BLaER1 treated with 17β-estradiol and CSF1 and Interleukin-3, amounts not matched to agents 10 nM and 100 nM (cell line): ENCODE data around the gene CRYGN.

Experiments used
- H3K27ac ChIP-seq, 11 experiments: shearing (Covaris generic); formaldehyde crosslinking; 2 replicates each; pipeline ENCODE4 v1.8.1; 2022
- H3K27me3 ChIP-seq, 11 experiments: shearing (Covaris generic); formaldehyde crosslinking; 2 replicates each; pipeline ENCODE4 v1.8.1; 2022
- H3K36me3 ChIP-seq, 11 experiments: shearing (Covaris generic); formaldehyde crosslinking; 2 replicates each; pipeline ENCODE4 v1.8.1; 2022
- H3K4me1 ChIP-seq, 10 experiments: shearing (Covaris generic); formaldehyde crosslinking; 2 replicates each; pipeline ENCODE4 v1.8.1; 2022
- H3K4me2 ChIP-seq, 11 experiments: shearing (Covaris generic); formaldehyde crosslinking; 2 replicates each; pipeline ENCODE4 v1.8.1; 2022
- H3K4me3 ChIP-seq, 10 experiments: shearing (Covaris generic); formaldehyde crosslinking; 2 replicates each; pipeline ENCODE4 v1.8.1; 2022
- H3K9ac ChIP-seq, 11 experiments: shearing (Covaris generic); formaldehyde crosslinking; 2 replicates each; pipeline ENCODE4 v1.8.1; 2022
- H3K9me3 ChIP-seq, 11 experiments: shearing (Covaris generic); formaldehyde crosslinking; replicated peaks in 1 of 11; 2 replicates each; pipeline ENCODE4 v1.8.1; 2022
- H4K20me1 ChIP-seq, 11 experiments: shearing (Covaris generic); formaldehyde crosslinking; 2 replicates each; pipeline ENCODE4 v1.8.1; 2022
- Cebpa-rat ChIP-seq, 11 experiments: shearing (Covaris generic); IDR thresholded peaks; 2 replicates each; pipeline ENCODE4 v1.8.1; 2022

The CRYGN gene

GRCh38 chr7:151386301-151387160, 53.4 kb downstream of the CRYGN start:
- no peak for TF ChIP-seq Cebpa-rat (IDR thresholded peaks at IDR 0.05)
- Histone ChIP-seq H3K36me3 (no peaks in the 10 kb centered on the region), H3K27ac (no peak overlapping the region), H3K4me1 (peaks cover 8 to 46% (median 36%) of the 10 kb centered on the region in 10 experiments; a peak in 19 of 20 replicates), H3K4me3 (no peak overlapping the region), H3K9me3 (no peaks in the 10 kb centered on the region), H3K9ac (no peak overlapping the region), H4K20me1 (peaks cover 0 to 54% (median 6%) of the 10 kb centered on the region in 11 experiments; a peak in 11 of 22 replicates), H3K4me2 (peak overlapping the region in 7 of 11 experiments; percentile 5 to 54 (median 37); a peak in 13 of 22 replicates), H3K27me3 (peaks cover 32 to 39% (median 38%) of the 10 kb centered on the region in 11 experiments)

- no peaks in the 10 kb centered on the region for H3K9me3 ChIP-seq
- no peaks in the 10 kb centered on the region for H3K36me3 ChIP-seq
- no peak for TF ChIP-seq Cebpa-rat (IDR thresholded peaks at IDR 0.05)
- H3K27me3 ChIP-seq = peaks cover 40 to 47% (median 45%) of the 10 kb centered on the region in 11 experiments
- peak overlapping the region in 7 of 11 experiments; percentile 5 to 54 (median 37); a peak in 13 of 22 replicates for H3K4me2 ChIP-seq
- peaks cover 16 to 50% (median 38%) of the 10 kb centered on the region in 10 experiments for H3K4me1 ChIP-seq
- no peak overlapping the region for H3K9ac ChIP-seq
- H3K27ac ChIP-seq = no peak overlapping the region
- no peak overlapping the region for H3K4me3 ChIP-seq
- H4K20me1 ChIP-seq = peaks cover 0 to 58% (median 11%) of the 10 kb centered on the region in 11 experiments; a peak in 14 of 22 replicates
These were observed 54.2 kb downstream of the CRYGN start for GRCh38 chr7:151385626-151386300.

DNA sequence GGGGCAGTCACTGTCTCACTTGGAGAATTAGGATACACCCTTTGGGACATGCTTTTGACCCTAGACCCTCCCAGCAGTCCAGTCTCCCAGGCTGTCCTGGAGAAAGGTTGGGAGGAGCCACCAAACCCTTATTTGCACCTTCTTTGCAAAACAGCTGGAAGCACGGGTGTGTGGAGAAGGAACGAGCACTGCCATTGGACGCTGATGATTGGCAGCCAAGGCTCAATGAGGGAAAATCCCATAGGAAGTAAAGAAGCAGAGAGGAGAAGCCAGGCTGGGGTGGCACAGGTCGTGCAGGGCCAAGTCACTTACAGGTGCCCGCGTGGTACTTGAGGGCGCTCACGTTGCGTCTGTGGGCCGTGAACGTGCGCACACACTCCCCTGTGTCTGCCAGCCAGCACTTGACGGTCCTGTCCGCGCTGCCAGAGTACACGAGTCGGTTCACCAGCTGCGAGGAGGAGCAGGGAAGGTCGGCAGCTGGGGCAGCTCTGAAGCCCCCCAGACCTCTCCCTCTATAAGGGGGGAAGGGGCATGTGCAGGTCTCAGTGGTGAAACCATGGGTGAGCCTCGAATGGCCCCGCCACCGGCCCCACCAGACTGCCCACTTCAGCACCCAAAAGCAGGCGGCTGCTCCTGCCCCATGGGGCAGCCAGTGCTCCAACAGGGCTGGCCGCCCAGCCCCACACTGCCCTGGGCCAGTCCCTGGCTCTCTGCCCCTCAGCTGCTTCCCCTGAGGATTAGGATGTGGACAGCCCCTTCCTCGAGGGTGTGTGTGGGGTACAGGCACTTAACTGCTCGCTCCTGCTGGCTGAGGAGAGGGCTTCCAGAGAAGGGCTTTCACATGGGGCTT, 54.9 kb downstream of the CRYGN start:
- H3K27ac ChIP-seq = no peak overlapping the region
- no peak overlapping the region for H3K9ac ChIP-seq
- no peak overlapping the region for H3K4me2 ChIP-seq
- H3K9me3 ChIP-seq = no peaks in the 10 kb centered on the region
- H3K36me3 ChIP-seq = no peaks in the 10 kb centered on the region
- peaks cover 46 to 55% (median 52%) of the 10 kb centered on the region in 11 experiments for H3K27me3 ChIP-seq
- H4K20me1 ChIP-seq = peaks cover 0 to 59% (median 17%) of the 10 kb centered on the region in 11 experiments; a peak in 16 of 22 replicates
- no peak for TF ChIP-seq Cebpa-rat (IDR thresholded peaks at IDR 0.05)
- peaks cover 22 to 50% (median 39%) of the 10 kb centered on the region in 10 experiments for H3K4me1 ChIP-seq
- no peak overlapping the region for H3K4me3 ChIP-seq

- H3K4me1 ChIP-seq = peaks cover 22 to 44% (median 37%) of the 10 kb centered on the region in 10 experiments
- H3K9ac ChIP-seq = no peak overlapping the region
- H3K4me2 ChIP-seq = no peak overlapping the region
- H4K20me1 ChIP-seq = peaks cover 0 to 63% (median 20%) of the 10 kb centered on the region in 11 experiments; a peak in 16 of 22 replicates
- no peaks in the 10 kb centered on the region for H3K9me3 ChIP-seq
- no peak overlapping the region for H3K4me3 ChIP-seq
- peaks cover 46 to 57% (median 53%) of the 10 kb centered on the region in 11 experiments for H3K27me3 ChIP-seq
- H3K36me3 ChIP-seq = peaks cover 0 to 6% (median 0%) of the 10 kb centered on the region in 11 experiments; a peak in 3 of 22 replicates
- H3K27ac ChIP-seq = no peak overlapping the region
- no peak for TF ChIP-seq Cebpa-rat (IDR thresholded peaks at IDR 0.05)
These were observed 55.6 kb downstream of the CRYGN start for GRCh38 chr7:151384352-151384697.

- no peak overlapping the region for H3K27ac ChIP-seq
- TF ChIP-seq Cebpa-rat (IDR thresholded peaks at IDR 0.05) = no peak
- no peaks in the 10 kb centered on the region for H3K9me3 ChIP-seq
- H3K36me3 ChIP-seq = peaks cover 0 to 10% (median 1%) of the 10 kb centered on the region in 11 experiments; a peak in 7 of 22 replicates
- peaks cover 0 to 68% (median 21%) of the 10 kb centered on the region in 11 experiments; a peak in 16 of 22 replicates for H4K20me1 ChIP-seq
- H3K4me3 ChIP-seq = no peak overlapping the region
- H3K4me2 ChIP-seq = no peak overlapping the region
- no peak overlapping the region for H3K9ac ChIP-seq
- H3K27me3 ChIP-seq = peaks cover 46 to 57% (median 53%) of the 10 kb centered on the region in 11 experiments
- H3K4me1 ChIP-seq = peaks cover 22 to 44% (median 37%) of the 10 kb centered on the region in 10 experiments
These were observed 56.1 kb downstream of the CRYGN start for GRCh38 chr7:151383638-151384351.

DNA sequence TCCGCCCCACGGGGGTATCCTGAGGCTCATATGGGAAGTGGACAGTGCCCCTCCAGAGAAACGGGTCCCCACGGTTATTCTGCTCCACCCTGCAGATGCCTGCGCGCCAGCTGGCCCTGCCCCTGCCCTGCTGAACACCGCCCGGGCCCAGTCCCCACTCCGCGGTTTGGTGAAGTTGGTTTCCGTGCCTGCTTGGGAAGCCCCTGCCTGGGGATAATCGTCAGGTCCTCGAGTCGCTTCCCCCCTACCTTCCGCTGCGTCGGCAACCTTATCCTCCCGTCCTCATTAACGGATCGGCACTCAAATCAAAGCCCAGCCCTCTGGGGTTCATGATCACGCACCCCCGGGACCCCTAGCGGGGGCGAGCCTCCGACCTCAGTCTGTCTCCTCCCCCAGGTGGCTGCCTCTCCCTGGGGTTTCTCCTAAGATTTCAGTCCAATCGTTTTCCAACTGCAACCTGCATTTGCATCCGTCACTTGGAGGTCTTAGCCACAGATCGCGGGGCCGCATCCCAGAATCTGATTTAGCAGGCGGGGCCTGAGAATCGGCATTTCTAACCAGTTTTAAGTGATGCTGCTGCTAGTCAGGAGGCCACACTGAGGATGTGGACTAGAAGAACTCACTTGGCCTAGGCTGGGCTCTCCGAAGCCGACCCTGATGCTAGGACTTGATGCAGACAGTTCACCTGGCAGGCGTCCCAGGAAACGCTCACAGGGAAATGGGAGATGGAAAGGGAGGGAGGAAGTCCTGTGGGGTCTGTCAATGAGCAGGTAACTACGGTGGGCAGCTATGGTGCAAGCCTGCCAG, 57.7 kb downstream of the CRYGN start:
- Histone ChIP-seq H3K9ac (peak overlapping the region in 9 of 11 experiments; percentile 4 to 65 (median 55); a peak in 10 of 22 replicates), H3K36me3 (peaks cover 3 to 26% (median 14%) of the 10 kb centered on the region in 11 experiments; a peak in 15 of 22 replicates), H3K27me3 (peaks cover 46 to 57% (median 53%) of the 10 kb centered on the region in 11 experiments), H4K20me1 (peaks cover 0 to 72% (median 22%) of the 10 kb centered on the region in 11 experiments; a peak in 16 of 22 replicates), H3K27ac (no peak overlapping the region), H3K9me3 (no peaks in the 10 kb centered on the region), H3K4me2 (peak overlapping the region; percentile 85 to 100 (median 99)), H3K4me3 (peak overlapping the region; percentile 49 to 69 (median 57)), H3K4me1 (peaks cover 22 to 44% (median 37%) of the 10 kb centered on the region in 10 experiments)
- no peak for TF ChIP-seq Cebpa-rat (IDR thresholded peaks at IDR 0.05)

DNA sequence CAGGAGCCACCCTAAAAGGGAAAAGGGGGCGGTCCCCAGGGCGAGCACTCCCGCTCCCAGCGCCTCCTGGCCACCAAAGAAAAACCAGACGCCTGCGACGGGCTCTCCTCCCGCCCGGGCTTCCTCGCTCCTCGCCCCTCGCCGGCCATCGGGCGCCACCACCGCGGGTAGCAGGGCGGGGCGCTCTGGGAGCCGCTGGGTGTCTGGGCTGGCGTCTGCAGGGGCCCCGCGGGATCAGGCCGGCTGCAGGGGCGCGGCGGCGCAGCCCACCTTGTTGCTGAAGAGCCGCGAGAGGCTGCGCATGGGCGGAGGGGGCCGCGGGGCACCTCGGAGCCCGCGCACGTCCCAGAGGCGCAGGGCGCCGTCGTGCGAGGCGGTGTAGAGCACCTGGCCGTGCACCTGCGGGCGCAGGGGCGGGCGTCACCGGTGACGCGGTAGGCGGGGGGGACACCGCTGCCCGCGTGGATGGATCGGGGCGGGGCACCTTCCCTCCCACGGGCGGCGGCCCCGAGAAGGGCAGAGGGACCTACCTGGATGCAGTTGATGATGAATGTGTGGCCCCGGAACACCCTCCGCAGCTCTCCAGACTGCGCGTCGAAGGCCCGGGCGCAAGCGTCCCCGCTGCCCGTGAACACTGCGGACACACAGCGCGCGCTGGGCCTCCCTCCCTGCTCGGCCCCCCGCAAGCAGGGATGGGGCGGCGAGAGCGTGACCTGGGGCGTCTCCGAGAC, 58.4 kb downstream of the CRYGN start:
- Histone ChIP-seq H3K4me1 (peaks cover 22 to 43% (median 35%) of the 10 kb centered on the region in 10 experiments), H4K20me1 (peaks cover 0 to 74% (median 22%) of the 10 kb centered on the region in 11 experiments; a peak in 17 of 22 replicates), H3K4me3 (peak overlapping the region; percentile 49 to 69 (median 57)), H3K36me3 (peaks cover 11 to 33% (median 20%) of the 10 kb centered on the region in 11 experiments; a peak in 19 of 22 replicates), H3K9me3 (no peaks in the 10 kb centered on the region), H3K4me2 (peak overlapping the region; percentile 85 to 100 (median 99)), H3K9ac (peak overlapping the region; percentile 11 to 65 (median 53); a peak in 17 of 22 replicates), H3K27me3 (peaks cover 46 to 57% (median 53%) of the 10 kb centered on the region in 11 experiments), H3K27ac (no peak overlapping the region)
- TF ChIP-seq Cebpa-rat (IDR thresholded peaks at IDR 0.05) = no peak
